Globus pallidus (tissue), 1 donor: ENCODE data around the gene PARM1.

Experiments
- DNase-seq: peaks from one replicate; pipeline ENCODE4 v3.0.0-alpha.2; 2015; ENCODE audit warnings: low spot score

PARM1 gene

DNA sequence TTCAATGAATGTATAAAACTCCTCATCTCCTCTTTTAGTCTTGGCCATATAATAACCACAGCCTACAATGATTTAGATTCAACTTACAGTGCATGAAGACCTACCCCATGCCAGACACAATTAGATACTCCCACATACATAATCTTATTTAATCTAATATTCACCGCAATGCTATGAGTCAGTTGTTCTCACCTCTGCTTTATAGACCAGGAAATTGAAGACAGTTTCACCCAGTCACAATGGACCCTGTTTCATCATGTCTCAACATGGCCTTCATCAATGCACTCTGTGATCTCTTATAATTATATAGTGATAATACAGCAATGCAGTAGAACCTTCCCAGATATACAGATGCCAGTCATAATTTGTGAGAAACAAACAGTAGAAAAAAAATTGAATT lies 148.6 kb downstream of the PARM1 start:
- DNase-seq = no peak

DNA sequence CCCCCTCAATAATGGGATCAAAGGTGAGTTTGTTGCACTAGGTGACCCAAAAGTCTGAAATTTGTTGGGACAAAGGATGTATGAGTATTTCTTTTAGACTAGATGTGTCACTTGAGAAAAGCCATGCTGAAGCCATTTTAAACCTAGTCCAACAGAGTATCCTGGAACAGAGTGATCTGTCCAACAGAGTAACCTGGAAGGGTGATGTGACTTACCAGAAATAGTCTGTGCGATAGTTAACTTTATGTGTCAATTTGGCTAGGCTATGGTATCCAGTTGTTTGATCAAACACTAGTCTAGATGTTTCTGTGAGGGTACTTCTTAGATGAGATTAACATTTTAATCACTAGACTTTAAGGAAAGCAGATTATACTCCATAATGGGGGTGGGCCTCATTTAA lies 154.5 kb downstream of the PARM1 start:
- no peak for DNase-seq

DNA sequence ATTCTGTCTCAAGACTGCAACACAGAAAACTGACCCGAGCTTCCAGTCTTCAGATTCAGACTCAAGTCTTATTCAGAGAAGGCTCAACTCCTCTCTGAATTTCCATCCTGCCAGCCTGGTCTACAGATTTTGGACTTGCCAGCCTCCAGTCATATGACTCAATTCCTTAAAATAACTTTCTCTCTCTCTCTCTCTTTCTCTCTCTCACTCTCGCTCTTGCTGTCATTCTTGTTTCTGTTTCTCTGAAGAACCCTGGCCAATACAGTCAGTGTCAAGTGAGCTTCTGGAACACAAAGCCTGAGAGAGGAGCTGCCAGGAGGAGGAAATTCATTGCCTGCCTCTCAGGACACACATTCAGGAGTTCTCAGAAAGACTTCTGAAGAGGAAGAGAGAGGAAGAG lies 154.9 kb downstream of the PARM1 start:
- no peak for DNase-seq

DNA sequence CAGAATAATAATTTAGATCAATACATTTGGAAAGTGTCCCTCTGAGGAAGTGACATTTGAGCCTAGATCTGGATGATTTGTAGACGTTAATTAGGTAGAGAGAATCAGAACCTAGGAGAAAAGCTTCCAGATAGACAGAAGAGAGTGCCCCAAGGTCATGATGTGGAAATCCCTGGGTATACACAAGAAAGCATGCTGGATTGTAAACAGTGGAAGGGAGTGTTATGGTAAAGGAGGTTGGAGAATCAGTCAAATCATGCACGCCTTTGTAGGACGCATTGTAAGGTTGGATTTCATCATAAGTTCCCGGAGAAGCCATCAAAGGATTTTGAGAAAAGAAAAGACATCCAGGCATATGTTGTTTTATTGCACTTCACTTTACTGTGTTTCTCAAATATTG lies 156.3 kb downstream of the PARM1 start:
- no peak for DNase-seq

DNA sequence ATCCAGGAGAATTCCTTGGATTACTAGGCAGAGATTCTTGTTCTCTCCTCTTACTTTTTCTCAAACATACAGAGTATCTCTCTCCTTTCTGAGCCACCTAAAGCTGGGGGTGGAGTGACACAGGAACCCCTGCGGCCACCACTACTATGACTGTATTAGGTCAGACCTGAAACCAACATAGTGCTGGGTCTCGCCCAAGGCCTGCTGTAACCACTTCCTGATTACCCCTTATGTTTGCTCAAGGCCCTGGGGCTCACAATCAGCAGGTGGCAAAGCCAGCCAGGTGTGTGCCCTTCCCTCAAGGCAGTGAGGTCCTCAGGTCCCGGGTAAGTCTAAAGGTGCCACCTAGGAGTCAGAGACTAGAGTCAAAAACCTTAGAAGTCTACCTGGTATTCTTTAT lies 166.4 kb downstream of the PARM1 start:
- no peak for DNase-seq
